K562 (cell line): Measurements from ENCODE around the gene KRT83. TPM values are rescaled to one million over a fixed set of nuclear protein-coding genes. Genes with fewer than 3 reads are reported as not detected.

Experiments
- ATAC-seq: fragments of 200-7000 bp; cut with Tn5 transposase; 3 replicates; pipeline ENCODE4 v1.9.1; 2020; ENCODE audit warnings: moderate library complexity
- BruUV-seq: library from RNA; stranded (reverse); fragments of 400-500 nt; replicated peaks from 2 replicates; lab custom pipeline; 2021; lab: Mats Ljungman, UMichigan
- CTCF ChIA-PET: fragments of 300-600 bp; formaldehyde crosslinking; extraction: SDS; loops from one replicate; lab custom pipeline; 2021; ENCODE audit warnings: low intra/inter-chr PET ratio; lab: Yijun Ruan, JAX
- POLR2A ChIA-PET: fragments of 300-600, 350-650 bp; sonication (Branson Sonifier 250); formaldehyde crosslinking; extraction: SDS; loops from one replicate; lab custom pipeline; 2021; ENCODE audit warnings: antibody characterized with exemption, inconsistent platforms; lab: Yijun Ruan, JAX
- DNase-seq, 4 experiments: peaks; one replicate each; pipeline versions ENCODE4 v3.0.0 to v3.0.0-alpha.2; 2011 to 2018; ENCODE audit warnings: low spot score in 3 of 4, mixed read lengths in 3 of 4; ENCODE audit errors: extremely low read depth in 1 of 4
- FAIRE-seq: peaks from 2 replicates; lab custom pipeline; 2011; peaks lifted over from hg19 to GRCh38; lab: Jason Lieb, UNC
- H2AFZ ChIP-seq: 2 replicates; pipeline ENCODE4 v1.6.0; 2011; ENCODE audit warnings: low read depth, low read length, control low read depth, inconsistent platforms
- H3K27ac ChIP-seq: fragments of 200-600 bp; 3 replicates; pipeline ENCODE4 v1.8.0; 2011; ENCODE audit warnings: low read depth, mild to moderate bottlenecking, control low read depth, inconsistent platforms, low read length, moderate library complexity, mixed read lengths; ENCODE audit errors: extremely low read depth
- H3K27me3 ChIP-seq, 2 experiments: fragments of 300-600 bp in 1 of 2; 2 replicates in 1 of 2; 3 replicates in 1 of 2; pipeline versions ENCODE4 v1.6.0 to v1.8.0; 2011; ENCODE audit warnings: inconsistent platforms in 2 of 2, low read length in 2 of 2, mild to moderate bottlenecking in 1 of 2, mixed read lengths in 1 of 2, moderate library complexity in 1 of 2; ENCODE audit not compliant: control insufficient read depth in 2 of 2, insufficient read depth in 2 of 2
- H3K36me3 ChIP-seq: fragments of 300-600 bp; 3 replicates; pipeline ENCODE4 v1.8.0; 2011; ENCODE audit warnings: mild to moderate bottlenecking, low read length, inconsistent platforms; ENCODE audit not compliant: control insufficient read depth, insufficient read depth
- H3K4me1 ChIP-seq, 2 experiments: fragments of 200-600 bp in 1 of 2; replicated peaks in 1 of 2; 2 replicates in 1 of 2; 3 replicates in 1 of 2; pipeline versions ENCODE4 v1.5.1 to v1.8.0; 2011; ENCODE audit warnings: inconsistent platforms in 2 of 2, low read length in 2 of 2, mild to moderate bottlenecking in 1 of 2, mixed read lengths in 1 of 2, moderate library complexity in 1 of 2; ENCODE audit not compliant: control insufficient read depth in 2 of 2, insufficient read depth in 2 of 2
- H3K4me2 ChIP-seq: 2 replicates; pipeline ENCODE4 v1.6.1; 2011; ENCODE audit warnings: low read length, control low read depth, inconsistent platforms, mixed read lengths; ENCODE audit not compliant: insufficient read depth
- H3K4me3 ChIP-seq: fragments of 200-600 bp; sonication (generic), shearing (Covaris generic); 2 replicates; pipeline ENCODE4 v1.5.1; 2016; ENCODE audit warnings: control low read depth, inconsistent platforms
- H3K79me2 ChIP-seq: fragments of 200-600 bp; 3 replicates; pipeline ENCODE4 v1.8.0; 2011; ENCODE audit warnings: low read length, inconsistent platforms; ENCODE audit not compliant: control insufficient read depth, insufficient read depth
- H3K9ac ChIP-seq, 2 experiments: 2 replicates each; pipeline versions ENCODE4 v1.6.0 to v1.6.1; 2011; ENCODE audit warnings: low read depth in 2 of 2, low read length in 2 of 2, control low read depth in 1 of 2, inconsistent platforms in 1 of 2, mild to moderate bottlenecking in 1 of 2, mixed read lengths in 1 of 2; ENCODE audit not compliant: insufficient read depth in 1 of 2
- H3K9me1 ChIP-seq: one replicate; pipeline ENCODE4 v1.6.0; 2011; ENCODE audit warnings: inconsistent platforms, mild to moderate bottlenecking, low read length, moderate library complexity; ENCODE audit not compliant: control insufficient read depth, insufficient read depth
- H3K9me3 ChIP-seq: replicated peaks from 2 replicates; pipeline ENCODE4 v1.5.1; 2011; ENCODE audit warnings: low read depth, low read length, inconsistent platforms; ENCODE audit not compliant: control insufficient read depth, insufficient read depth
- H4K20me1 ChIP-seq: replicated peaks from 2 replicates; pipeline ENCODE4 v1.6.1; 2011; ENCODE audit warnings: low read length, inconsistent platforms, mixed read lengths; ENCODE audit not compliant: control insufficient read depth, insufficient read depth
- CHD4 ChIP-seq: fragments of 200-600 bp; sonication (generic); IDR thresholded peaks from 3 replicates; pipeline ENCODE4 v1.6.1; 2012; ENCODE audit warnings: low read depth, mild to moderate bottlenecking, mixed read lengths, low read length, inconsistent platforms; ENCODE audit not compliant: insufficient read depth, insufficient replicate concordance, poor library complexity, severe bottlenecking
- RFX7 ChIP-seq: fragments of 250-450 bp; sonication (Bioruptor Pico); IDR thresholded peaks from 2 replicates; pipeline ENCODE4 v1.5.1; 2021; ENCODE audit warnings: mild to moderate bottlenecking
- ZNF551 ChIP-seq: fragments of 250-450 bp; sonication (Bioruptor Pico); IDR thresholded peaks from 2 replicates; pipeline ENCODE4 v1.5.0; 2021; ENCODE audit warnings: mild to moderate bottlenecking, moderate library complexity
- WGBS: fragments of 100-300 bp; shearing (Covaris generic); methylation state at CpG from one replicate; pipeline ENCODE4 v1.1.6; 2016; ENCODE audit warnings: low coverage, mixed read lengths; ENCODE audit not compliant: insufficient coverage; ENCODE audit errors: missing lambda C conversion rate; 5-methylcytosine and 5-hydroxymethylcytosine counted together
- in situ Hi-C: fragments of 300-500 bp; cut with MboI; formaldehyde crosslinking; loops from 4 replicates; pipeline ENCODE4 v1.15.0; 2018; ENCODE audit warnings: inconsistent platforms, mixed read lengths
- intact Hi-C: fragments of 100-400 bp; cut with micrococcal nuclease; formaldehyde crosslinking; loops from 2 replicates; pipeline ENCODE4 v1.14.2; 2022
- polyA plus RNA-seq, 8 experiments: library from polyadenylated mRNA; depleted of rRNA in 4 of 8; stranded (reverse) in 5 of 8; unstranded in 3 of 8; fragments of >200 nt; fragmentation: Nextera tagmentation in 2 of 8; fragmentation: Illumina TruSeq in 1 of 8; extraction: Ambion mirVana in 2 of 8; extraction: Trizol in 1 of 8; gene quantifications; 2 replicates each; pipeline versions ENCODE4 v1.2.1 to v1.2.3, GENCODE V29; 2011 to 2014; ENCODE audit warnings: inconsistent platforms in 1 of 8, missing spikeins in 1 of 8
- total RNA-seq, 7 experiments: library from RNA; depleted of rRNA in 6 of 7; stranded (reverse); fragments of >200 nt in 6 of 7; fragmentation: Illumina TruSeq in 2 of 7; extraction: Trizol in 2 of 7; gene quantifications; 2 replicates each; pipeline versions ENCODE4 v1.2.1 to v1.2.3, GENCODE V29; 2011 to 2021; ENCODE audit warnings: low replicate concordance in 1 of 7

KRT83 gene
- total and polyA plus RNA-seq, 9 of the 15 experiments (the other 6 are each of a cell fraction or from before 2014, with no cell fraction given), result not detected

GRCh38 chr12:52298677-52299190 is 22.5 kb downstream of the KRT83 start (continued):
- no peak for TF ChIP-seq RFX7 (CRISPR knock-in tag)

- FAIRE-seq (no peak), DNase-seq (no peak), ATAC-seq (no peak)
- Histone ChIP-seq H3K9me3 (no peaks in the 10 kb centered on the region), H3K4me3 (no peak overlapping the region), H2AFZ (no peak overlapping the region), H3K4me2 (no peak overlapping the region), H3K4me1 (no peaks in the 10 kb centered on the region), H4K20me1 (no peaks in the 10 kb centered on the region; the same call in 1 of the 2 replicates), H3K27me3 (peaks cover 5 to 23% of the 10 kb centered on the region in 2 experiments; a peak in 4 of 5 replicates), H3K9ac (no peak overlapping the region), H3K36me3 (no peaks in the 10 kb centered on the region), H3K79me2 (no peaks in the 10 kb centered on the region), H3K27ac (no peak overlapping the region), H3K9me1 (no peaks in the 10 kb centered on the region)
- intact Hi-C loops, result no loop called here
- BruUV-seq, result no TSS peak
- POLR2A ChIA-PET, result interaction anchor here (0.6 to 0.7 kb wide), 2 partner anchors 16 to 467 kb away, joined by 3 to 4 read pairs; no protein-coding TSS in a partner anchor
- TF ChIP-seq ZNF551 (CRISPR knock-in tag), result no peak
- TF ChIP-seq CHD4, result no peak
- CTCF ChIA-PET, result no interaction called here
- in situ Hi-C loops, result no loop called here
- 3% methylated on average over 5 of the region's 5 CpGs for WGBS
Observed at GRCh38 chr12:52296572-52297215, 24.5 kb downstream of the KRT83 start.
